Activated CD8-positive, alpha-beta T cell treated with anti-CD3 and anti-CD28 coated beads for 36 hours (primary cell): ENCODE data around the gene CEP350. TPM values are rescaled to one million over a fixed set of nuclear protein-coding genes. Genes with fewer than 3 reads are reported as not detected.

Experiments
- ATAC-seq: fragments of 200-7000 bp; cut with Tn5 transposase; one replicate; pipeline ENCODE4 v1.10.0; 2021; ENCODE audit warnings: mild to moderate bottlenecking, moderate library complexity
- CTCF ChIA-PET: fragments of 350-600 bp; sonication (Branson Sonifier 250); formaldehyde crosslinking; loops from one replicate; lab custom pipeline; 2021; ENCODE audit warnings: antibody characterized with exemption; lab: Charles Lee
- POLR2A ChIA-PET: fragments of 350-600 bp; sonication (Branson Sonifier 250); formaldehyde crosslinking; loops from one replicate; lab custom pipeline; 2021; ENCODE audit warnings: antibody characterized with exemption; lab: Charles Lee
- DNase-seq: peaks from one replicate; pipeline ENCODE4 v3.0.0-alpha.2; 2020
- H3K27ac Mint-ChIP-seq: one replicate; pipeline ENCODE4 v1.8.0; 2021; ENCODE audit warnings: mild to moderate bottlenecking, mixed read lengths
- H3K27me3 Mint-ChIP-seq: one replicate; pipeline ENCODE4 v1.8.0; 2021; ENCODE audit warnings: mixed read lengths
- H3K36me3 Mint-ChIP-seq: one replicate; pipeline ENCODE4 v1.8.0; 2021; ENCODE audit warnings: low read depth, mixed read lengths
- H3K4me1 Mint-ChIP-seq: one replicate; pipeline ENCODE4 v1.8.0; 2021; ENCODE audit warnings: low read depth, mixed read lengths
- H3K4me3 Mint-ChIP-seq: one replicate; pipeline ENCODE4 v1.8.0; 2021; ENCODE audit warnings: mild to moderate bottlenecking, moderate library complexity, mixed read lengths
- H3K9me3 Mint-ChIP-seq: one replicate; pipeline ENCODE4 v1.8.0; 2021; ENCODE audit warnings: mixed read lengths
- CTCF ChIP-seq: fragments of 200-600 bp; IDR thresholded peaks from one replicate; pipeline ENCODE4 v1.8.0; 2022; ENCODE audit warnings: antibody characterized with exemption, mild to moderate bottlenecking
- intact Hi-C: fragments of 100-400 bp; cut with micrococcal nuclease; formaldehyde crosslinking; loops from one replicate; pipeline ENCODE4 v1.10.0; 2022
- total RNA-seq, 2 experiments: library from RNA; stranded (reverse); gene quantifications; one replicate each; pipeline ENCODE4 v1.2.3, GENCODE V29; 2021

Gene CEP350
- total RNA-seq, 2 experiments from 2014 or later: 38.9 to 42.3 TPM

- Mint-ChIP-seq H3K27me3 (no peaks in the 10 kb centered on the region), H3K36me3 (peaks cover 11% of the 10 kb centered on the region), H3K4me1 (peaks cover 58% of the 10 kb centered on the region), H3K27ac (no peak overlapping the region), H3K9me3 (no peaks in the 10 kb centered on the region), H3K4me3 (no peak overlapping the region)
- ChIA-PET CTCF (interaction anchor here (0.8 to 1.7 kb wide), 4 partner anchors 21 to 271 kb away, joined by 3 read pairs; no protein-coding TSS in a partner anchor), POLR2A (interaction anchor here (0.6 to 0.7 kb wide), 3 partner anchors 15 to 19 kb away, joined by 3 read pairs; no protein-coding TSS in a partner anchor)
- intact Hi-C loops: no loop called here
- ATAC-seq (no peak), DNase-seq (no peak)
- TF ChIP-seq CTCF: no peak
Observed at GRCh38 chr1:179976970-179977651, 22.5 kb downstream of the CEP350 start.

- Mint-ChIP-seq H3K9me3 (no peaks in the 10 kb centered on the region), H3K36me3 (peaks cover 9% of the 10 kb centered on the region), H3K4me3 (no peak overlapping the region), H3K27me3 (no peaks in the 10 kb centered on the region), H3K27ac (no peak overlapping the region), H3K4me1 (peaks cover 52% of the 10 kb centered on the region)
- DNase-seq: no peak
- ATAC-seq: no peak
- CTCF ChIA-PET: interaction anchor here (1.0 to 1.7 kb wide), 2 partner anchors 23 to 126 kb away, joined by 3 read pairs; no protein-coding TSS in a partner anchor
- intact Hi-C loops: no loop called here
- POLR2A ChIA-PET: interaction anchor here (0.7 kb wide), 1 partner anchor 16 kb away, joined by 3 read pairs; no protein-coding TSS in a partner anchor
- no peak for TF ChIP-seq CTCF
Observed at GRCh38 chr1:179978199-179979079, 23.8 kb downstream of the CEP350 start.

- peaks cover 33% of the 10 kb centered on the region for H3K4me1 Mint-ChIP-seq
Observed at GRCh38 chr1:179984101-179984500, 29.5 kb downstream of the CEP350 start.

GRCh38 chr1:179984942-179985341 is 30.3 kb downstream of the CEP350 start:
- H3K4me3 Mint-ChIP-seq: no peak overlapping the region
- ATAC-seq (peak; percentile 27), DNase-seq (no peak)
- H3K27me3 Mint-ChIP-seq: no peaks in the 10 kb centered on the region
- ChIA-PET POLR2A (interaction anchor here (0.9 kb wide), 1 partner anchor 11 kb away, joined by 3 read pairs; no protein-coding TSS in a partner anchor), CTCF (interaction anchor here (1.8 kb wide), 1 partner anchor 12 kb away, joined by 4 read pairs; no protein-coding TSS in a partner anchor)
- H3K9me3 Mint-ChIP-seq: no peaks in the 10 kb centered on the region
- H3K36me3 Mint-ChIP-seq: peaks cover 11% of the 10 kb centered on the region
- H3K4me1 Mint-ChIP-seq: peaks cover 29% of the 10 kb centered on the region
- TF ChIP-seq CTCF: no peak
- H3K27ac Mint-ChIP-seq: peak overlapping the region; percentile 18
- intact Hi-C loops: no loop called here

More at GRCh38 chr1:179984101-179984500, 29.5 kb downstream of the CEP350 start:
- no peaks in the 10 kb centered on the region for H3K27me3 Mint-ChIP-seq
- POLR2A ChIA-PET: no interaction called here
- peaks cover 10% of the 10 kb centered on the region for H3K36me3 Mint-ChIP-seq
- intact Hi-C loops: no loop called here
- no peak overlapping the region for H3K4me3 Mint-ChIP-seq
- TF ChIP-seq CTCF: no peak
- no peak for DNase-seq
- H3K9me3 Mint-ChIP-seq: no peaks in the 10 kb centered on the region
- no peak overlapping the region for H3K27ac Mint-ChIP-seq
- CTCF ChIA-PET: interaction anchor here (1.8 kb wide), 1 partner anchor 11 kb away, joined by 4 read pairs; no protein-coding TSS in a partner anchor
- no peak for ATAC-seq
